ENCODE measurements around the gene CCDC142. TPM values are rescaled to one million over a fixed set of nuclear protein-coding genes. Genes with fewer than 3 reads are reported as not detected.

The CCDC142 gene
- total RNA-seq, 1 experiment from 2014 or later, result 19.8 TPM

DNA sequence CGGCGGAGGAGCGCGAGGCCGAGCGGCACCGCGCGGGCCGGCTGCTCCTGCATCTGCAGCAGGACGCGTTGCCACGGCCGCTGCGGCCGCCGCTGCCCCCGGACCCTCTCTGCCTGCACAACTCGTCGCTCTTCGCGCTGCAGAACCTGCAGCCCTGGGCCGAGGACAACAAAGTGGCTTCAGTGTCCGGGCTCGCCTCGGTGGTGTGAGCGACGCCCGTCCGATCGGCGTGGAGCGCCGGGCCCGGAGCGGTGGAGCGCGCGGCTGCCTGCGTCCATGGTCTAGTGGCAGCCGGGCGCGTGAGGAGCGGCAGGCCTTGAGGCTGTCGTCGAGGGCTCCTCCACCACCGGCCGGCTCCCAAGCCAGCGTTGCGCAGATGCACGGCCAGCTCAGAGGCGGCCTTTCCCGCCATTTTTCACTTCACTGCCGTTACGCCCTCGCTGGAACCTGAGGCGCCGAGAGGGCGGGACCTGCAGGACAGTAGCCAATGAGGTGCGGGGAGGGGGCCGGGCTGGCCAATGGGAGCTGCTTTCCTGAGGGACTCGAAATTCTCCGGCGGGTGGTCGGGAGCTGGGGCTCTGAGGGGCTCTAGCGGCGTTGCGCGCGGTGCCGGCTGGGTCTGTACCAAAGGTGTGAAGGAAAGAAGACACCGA, 33.3 kb upstream of the CCDC142 start:
- TF ChIP-seq, protein P1, sequence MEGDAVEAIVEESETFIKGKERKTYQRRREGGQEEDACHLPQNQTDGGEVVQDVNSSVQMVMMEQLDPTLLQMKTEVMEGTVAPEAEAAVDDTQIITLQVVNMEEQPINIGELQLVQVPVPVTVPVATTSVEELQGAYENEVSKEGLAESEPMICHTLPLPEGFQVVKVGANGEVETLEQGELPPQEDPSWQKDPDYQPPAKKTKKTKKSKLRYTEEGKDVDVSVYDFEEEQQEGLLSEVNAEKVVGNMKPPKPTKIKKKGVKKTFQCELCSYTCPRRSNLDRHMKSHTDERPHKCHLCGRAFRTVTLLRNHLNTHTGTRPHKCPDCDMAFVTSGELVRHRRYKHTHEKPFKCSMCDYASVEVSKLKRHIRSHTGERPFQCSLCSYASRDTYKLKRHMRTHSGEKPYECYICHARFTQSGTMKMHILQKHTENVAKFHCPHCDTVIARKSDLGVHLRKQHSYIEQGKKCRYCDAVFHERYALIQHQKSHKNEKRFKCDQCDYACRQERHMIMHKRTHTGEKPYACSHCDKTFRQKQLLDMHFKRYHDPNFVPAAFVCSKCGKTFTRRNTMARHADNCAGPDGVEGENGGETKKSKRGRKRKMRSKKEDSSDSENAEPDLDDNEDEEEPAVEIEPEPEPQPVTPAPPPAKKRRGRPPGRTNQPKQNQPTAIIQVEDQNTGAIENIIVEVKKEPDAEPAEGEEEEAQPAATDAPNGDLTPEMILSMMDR (conservative IDR thresholded peaks at IDR 0.05), result no peak
- no peak for TF ChIP-seq EZH2 (IDR thresholded peaks at IDR 0.05; ENCODE audit: low read depth)
- no peaks in the 10 kb centered on the region for H3K79me2 ChIP-seq (ENCODE audit: low read depth)
- POLR2A ChIA-PET (ENCODE audit: unreplicated experiment), result no interaction called here
- DNase-seq, result no peak
- no peaks in the 10 kb centered on the region for H3F3A ChIP-seq (ENCODE audit: insufficient read depth, low read depth)
- BruUV-seq (replicated peaks), result no TSS peak
- H3K4me1 ChIP-seq (replicated peaks; ENCODE audit: insufficient read depth), result no peaks in the 10 kb centered on the region
- no peaks in the 10 kb centered on the region for H3K9me2 ChIP-seq (ENCODE audit: insufficient read depth)
- H3K4me2 ChIP-seq, result no peak overlapping the region
- CTCF ChIA-PET, result no interaction called here
- intact Hi-C loops (cut with micrococcal nuclease; ENCODE audit: unreplicated experiment), result no loop called here
- no peak overlapping the region for H2AFZ ChIP-seq
- H3K27ac ChIP-seq, result no peak overlapping the region
- H4K20me1 ChIP-seq (ENCODE audit: insufficient read depth), result no peaks in the 10 kb centered on the region
- H3K9me3 ChIP-seq (ENCODE audit: insufficient read depth, low read depth), result no peaks in the 10 kb centered on the region
- H3K4me3 ChIP-seq, result no peak overlapping the region
- no peaks in the 10 kb centered on the region for H3K27me3 ChIP-seq (ENCODE audit: insufficient read depth, low read depth)
- no peaks in the 10 kb centered on the region for H3K36me3 ChIP-seq (ENCODE audit: low read depth)

DNA sequence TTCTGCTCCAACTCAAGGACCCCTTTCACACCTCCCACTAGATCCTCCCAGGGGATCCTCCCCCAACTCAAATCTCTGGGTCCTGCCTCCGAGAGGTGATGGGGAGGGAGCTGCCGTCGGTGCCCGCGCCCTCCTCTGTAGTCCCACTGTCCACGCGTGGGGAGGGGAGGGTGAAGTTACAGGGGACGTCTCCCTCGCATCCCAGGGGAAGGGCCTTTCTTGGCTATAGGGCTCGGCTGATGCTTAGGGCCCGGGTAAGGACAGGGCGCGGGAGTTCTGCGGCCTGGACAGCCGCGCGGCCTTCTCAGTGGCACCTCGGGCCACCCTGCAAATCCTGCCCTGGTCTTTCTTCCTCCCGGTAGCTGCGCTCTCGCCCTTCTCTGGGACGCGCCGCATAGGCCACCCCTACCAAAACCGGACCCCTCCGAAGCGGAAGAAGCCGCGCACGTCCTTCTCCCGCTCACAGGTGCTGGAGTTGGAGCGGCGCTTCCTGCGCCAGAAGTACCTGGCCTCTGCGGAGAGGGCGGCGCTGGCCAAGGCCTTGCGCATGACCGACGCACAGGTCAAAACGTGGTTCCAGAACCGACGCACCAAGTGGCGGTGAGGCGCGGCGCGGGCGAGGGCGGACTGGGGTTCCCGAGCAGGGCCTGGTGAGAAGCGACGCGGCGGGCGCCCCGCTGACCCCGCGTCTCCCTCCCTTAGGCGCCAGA, 32.6 kb upstream of the CCDC142 start:
- CTCF ChIA-PET, result no interaction called here
- no peaks in the 10 kb centered on the region for H3K4me1 ChIP-seq (replicated peaks; ENCODE audit: insufficient read depth)
- H3K4me2 ChIP-seq, result no peak overlapping the region
- no peaks in the 10 kb centered on the region for H4K20me1 ChIP-seq (ENCODE audit: insufficient read depth)
- no peaks in the 10 kb centered on the region for H3F3A ChIP-seq (ENCODE audit: insufficient read depth, low read depth)
- POLR2A ChIA-PET (ENCODE audit: unreplicated experiment), result no interaction called here
- no peaks in the 10 kb centered on the region for H3K36me3 ChIP-seq (ENCODE audit: low read depth)
- BruUV-seq (replicated peaks), result no TSS peak
- no peak overlapping the region for H2AFZ ChIP-seq
- TF ChIP-seq, protein P1 (conservative IDR thresholded peaks at IDR 0.05), result no peak
- TF ChIP-seq EZH2 (IDR thresholded peaks at IDR 0.05; ENCODE audit: low read depth), result no peak
- no peak overlapping the region for H3K4me3 ChIP-seq
- intact Hi-C loops (cut with micrococcal nuclease; ENCODE audit: unreplicated experiment), result no loop called here
- H3K27me3 ChIP-seq (ENCODE audit: insufficient read depth, low read depth), result no peaks in the 10 kb centered on the region
- H3K27ac ChIP-seq, result no peak overlapping the region
- H3K79me2 ChIP-seq (ENCODE audit: low read depth), result no peaks in the 10 kb centered on the region
- no peaks in the 10 kb centered on the region for H3K9me3 ChIP-seq (ENCODE audit: insufficient read depth, low read depth)
- no peak for DNase-seq
- no peaks in the 10 kb centered on the region for H3K9me2 ChIP-seq (ENCODE audit: insufficient read depth)

DNA sequence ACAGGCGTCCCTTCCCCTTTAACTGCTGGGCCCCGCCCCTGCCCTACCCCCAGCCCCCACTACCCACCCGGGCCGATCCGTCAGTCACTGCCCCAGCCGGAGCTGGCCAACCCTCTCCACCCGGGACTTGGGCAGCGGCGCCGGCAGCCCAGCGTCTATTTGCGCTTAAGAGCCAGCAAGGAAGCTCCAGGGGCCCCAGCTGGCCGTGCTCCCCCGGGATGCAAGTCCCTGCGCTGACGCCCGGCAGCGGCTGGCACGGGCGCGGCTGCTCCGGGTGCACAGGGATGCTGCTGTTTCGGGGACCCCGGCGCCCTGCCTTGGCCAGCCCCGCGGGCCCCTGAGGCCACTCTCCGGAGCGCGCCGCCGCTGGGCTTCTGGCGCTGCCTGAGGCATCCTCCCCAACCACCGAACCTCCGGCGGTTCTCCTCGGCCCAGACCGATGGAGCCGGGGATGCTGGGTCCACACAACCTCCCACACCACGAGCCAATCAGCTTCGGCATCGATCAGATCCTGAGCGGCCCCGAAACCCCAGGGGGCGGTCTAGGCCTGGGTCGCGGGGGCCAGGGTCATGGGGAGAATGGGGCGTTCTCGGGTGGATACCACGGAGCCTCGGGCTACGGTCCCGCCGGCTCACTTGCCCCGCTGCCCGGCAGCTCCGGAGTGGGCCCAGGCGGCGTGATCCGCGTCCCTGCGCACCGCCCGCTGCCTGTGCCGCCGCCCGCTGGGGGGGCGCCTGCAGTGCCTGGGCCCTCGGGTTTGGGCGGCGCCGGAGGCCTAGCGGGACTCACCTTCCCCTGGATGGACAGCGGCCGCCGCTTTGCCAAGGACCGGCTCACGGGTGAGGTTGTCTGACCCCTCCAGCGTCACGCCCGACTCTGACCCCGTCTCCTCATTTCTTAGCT, 31.8 kb upstream of the CCDC142 start, which contains the start of gene TLX2:
Gene TLX2 (plus strand): TSS at position 83 of the 903 bp plus-strand sequence. CDS start 357 bp downstream, at position 440.
- H3K79me2 ChIP-seq (ENCODE audit: low read depth), result no peaks in the 10 kb centered on the region
- no peak within 1 kb of the TSS for H3K4me3 ChIP-seq
- no TSS peak for BruUV-seq (replicated peaks)
- TF ChIP-seq EZH2 (IDR thresholded peaks at IDR 0.05; ENCODE audit: low read depth), result no peak
- TF ChIP-seq, protein P1 (conservative IDR thresholded peaks at IDR 0.05), result no peak
- H3K27ac ChIP-seq, result no peak within 1 kb of the TSS
- no peak for DNase-seq
- no peak within 1 kb of the TSS for H2AFZ ChIP-seq
- no peaks in the 10 kb centered on the region for H3K27me3 ChIP-seq (ENCODE audit: insufficient read depth, low read depth)
- H3F3A ChIP-seq (ENCODE audit: insufficient read depth, low read depth), result no peaks in the 10 kb centered on the region
- no peaks in the 10 kb centered on the region for H3K4me1 ChIP-seq (replicated peaks; ENCODE audit: insufficient read depth)
- no peaks in the 10 kb centered on the region for H3K36me3 ChIP-seq (ENCODE audit: low read depth)
- no peaks in the 10 kb centered on the region for H4K20me1 ChIP-seq (ENCODE audit: insufficient read depth)
- no peaks in the 10 kb centered on the region for H3K9me3 ChIP-seq (ENCODE audit: insufficient read depth, low read depth)
- no peaks in the 10 kb centered on the region for H3K9me2 ChIP-seq (ENCODE audit: insufficient read depth)
- H3K4me2 ChIP-seq, result no peak within 1 kb of the TSS
- ChIA-PET CTCF (no interaction called here), POLR2A (ENCODE audit: unreplicated experiment) (no interaction called here)
- intact Hi-C loops (cut with micrococcal nuclease; ENCODE audit: unreplicated experiment), result no loop called here
